HCT116 (cell line): ENCODE data around the gene ST3GAL6.

Experiments
- CTCF ChIP-seq, 3 experiments: fragments of 200-600 bp in 1 of 3; sonication (generic) in 1 of 3; IDR thresholded peaks in 2 of 3; conservative IDR thresholded peaks in 1 of 3; 2 replicates each; pipeline ENCODE4 v1.5.1; 2012 to 2017; ENCODE audit warnings: low read depth in 2 of 3, low read length in 2 of 3, antibody characterized with exemption in 1 of 3, borderline replicate concordance in 1 of 3, control low read depth in 1 of 3, mild to moderate bottlenecking in 1 of 3, mixed read lengths in 1 of 3, mixed run types in 1 of 3, moderate library complexity in 1 of 3; ENCODE audit not compliant: insufficient read depth in 1 of 3
- POLR2A ChIP-seq: IDR thresholded peaks from 2 replicates; pipeline ENCODE4 v1.7.0; 2011; ENCODE audit warnings: borderline replicate concordance; ENCODE audit not compliant: insufficient read depth, insufficient read length; ENCODE audit errors: extremely low read depth
- POLR2AphosphoS5 ChIP-seq: IDR thresholded peaks from 2 replicates; pipeline ENCODE4 v1.6.1; 2011; ENCODE audit warnings: mild to moderate bottlenecking, low read depth, low read length, moderate library complexity
- YY1 ChIP-seq: IDR thresholded peaks from 2 replicates; pipeline ENCODE4 v1.6.1; 2011; ENCODE audit warnings: low read length, low read depth, moderate library complexity, mild to moderate bottlenecking; ENCODE audit not compliant: insufficient replicate concordance; ENCODE audit errors: extremely low read depth

DNA sequence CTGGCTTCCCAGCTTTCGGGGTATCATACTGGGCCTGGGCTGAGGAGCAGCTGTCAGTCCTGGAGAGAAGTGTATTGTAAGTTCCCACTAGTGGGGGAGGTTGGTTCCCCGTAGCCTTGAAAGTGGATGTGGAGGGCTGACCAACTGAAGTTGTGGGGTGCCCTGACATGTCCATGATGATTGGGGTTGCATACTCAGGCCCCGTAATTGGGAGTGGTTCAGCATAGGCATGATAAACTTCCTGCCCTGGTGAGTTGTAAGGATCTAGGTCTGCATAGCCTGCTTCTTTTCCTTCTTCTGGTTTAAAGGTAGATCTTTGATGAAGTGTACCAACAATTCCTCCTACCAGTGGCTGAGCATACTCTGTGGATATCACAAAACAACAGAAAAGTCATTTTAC, 36.3 kb downstream of the ST3GAL6 start:
- TF ChIP-seq POLR2AphosphoS5 (peak; percentile 27; the same call in 1 of the 2 replicates), POLR2A (no peak), CTCF (IDR thresholded peaks at IDR 0.05 in 2 of 3, conservative IDR thresholded peaks at IDR 0.05 in 1 of 3; ENCODE audit: borderline replicate concordance in 1 of 3, insufficient read depth in 1 of 3, low read depth in 2 of 3, low read length in 2 of 3) (no peak), YY1 (no peak)
